A673 (cell line): ENCODE measurements around the gene METRNL. TPM values are rescaled to one million over a fixed set of nuclear protein-coding genes. Genes with fewer than 3 reads are reported as not detected.

Experiments
- BruUV-seq: library from RNA; stranded (reverse); fragments of 400-500 nt; replicated peaks from 2 replicates; lab custom pipeline; 2021; lab: Mats Ljungman, UMichigan
- CTCF ChIA-PET: fragments of 300-600 bp; sonication (Branson Sonifier 250); formaldehyde crosslinking; loops from one replicate; lab custom pipeline; 2022; ENCODE audit warnings: antibody characterized with exemption; lab: Charles Lee
- POLR2A ChIA-PET: fragments of 300-600 bp; sonication (Branson Sonifier 250); formaldehyde crosslinking; loops from one replicate; lab custom pipeline; 2022; ENCODE audit warnings: antibody characterized with exemption; ENCODE audit not compliant: low non-redundant PET; lab: Charles Lee
- DNase-seq: peaks from one replicate; pipeline ENCODE4 v3.0.0-alpha.2; 2015; ENCODE audit warnings: low spot score
- H3K27ac ChIP-seq: fragments of 200-600 bp; sonication (generic); 2 replicates; pipeline ENCODE4 v1.5.1; 2016; ENCODE audit warnings: mixed run types, low read depth, mild to moderate bottlenecking, mixed read lengths, antibody characterized with exemption, low read length; ENCODE audit not compliant: poor library complexity, severe bottlenecking
- H3K27me3 ChIP-seq: fragments of 200-600 bp; sonication (generic); replicated peaks from 2 replicates; pipeline ENCODE4 v1.6.1; 2017; ENCODE audit warnings: mixed run types, low read depth, mild to moderate bottlenecking, mixed read lengths, antibody characterized with exemption, low read length; ENCODE audit not compliant: insufficient read depth, poor library complexity
- H3K36me3 ChIP-seq: fragments of 200-600 bp; sonication (generic); 2 replicates; pipeline ENCODE4 v1.6.1; 2016; ENCODE audit warnings: mixed run types, mild to moderate bottlenecking, mixed read lengths, antibody characterized with exemption, low read length; ENCODE audit not compliant: insufficient read depth, poor library complexity, severe bottlenecking
- H3K4me1 ChIP-seq: fragments of 200-600 bp; sonication (generic); 2 replicates; pipeline ENCODE4 v1.6.1; 2017; ENCODE audit warnings: mixed run types, mild to moderate bottlenecking, mixed read lengths, antibody characterized with exemption, low read length; ENCODE audit not compliant: insufficient read depth, poor library complexity, severe bottlenecking
- H3K4me3 ChIP-seq: fragments of 200-600 bp; sonication (generic); 2 replicates; pipeline ENCODE4 v1.5.1; 2016; ENCODE audit warnings: low read depth, mixed run types, mild to moderate bottlenecking, mixed read lengths, low read length; ENCODE audit not compliant: poor library complexity, severe bottlenecking
- H3K9me3 ChIP-seq: fragments of 200-600 bp; sonication (generic); 2 replicates; pipeline ENCODE4 v1.6.1; 2016; ENCODE audit warnings: mixed run types, low read depth, mild to moderate bottlenecking, mixed read lengths, antibody characterized with exemption, low read length; ENCODE audit not compliant: poor library complexity, severe bottlenecking
- EZH2 ChIP-seq: fragments of 200-600 bp; sonication (generic); IDR thresholded peaks from 2 replicates; pipeline ENCODE4 v1.6.1; 2017; ENCODE audit warnings: borderline replicate concordance, low read depth, mild to moderate bottlenecking, mixed read lengths, antibody characterized with exemption, low read length; ENCODE audit not compliant: poor library complexity, severe bottlenecking
- intact Hi-C: fragments of 100-400 bp; cut with micrococcal nuclease; formaldehyde crosslinking; loops from one replicate; pipeline ENCODE4 v1.10.0; 2022; ENCODE audit not compliant: unreplicated experiment
- total RNA-seq: library from RNA; stranded (reverse); gene quantifications from 2 replicates; pipeline ENCODE4 v1.2.3, GENCODE V29; 2021
- TF ChIP-seq, protein P1 (sequence below): fragments of 300-800, 200-600 bp; sonication (generic); conservative IDR thresholded peaks from 2 replicates; pipeline ENCODE4 v1.5.1; 2017; ENCODE audit warnings: low read depth, mild to moderate bottlenecking, antibody characterized with exemption, low read length, moderate library complexity, mixed read lengths

Gene METRNL
- total RNA-seq, 1 experiment from 2014 or later, result 16.5 TPM

DNA sequence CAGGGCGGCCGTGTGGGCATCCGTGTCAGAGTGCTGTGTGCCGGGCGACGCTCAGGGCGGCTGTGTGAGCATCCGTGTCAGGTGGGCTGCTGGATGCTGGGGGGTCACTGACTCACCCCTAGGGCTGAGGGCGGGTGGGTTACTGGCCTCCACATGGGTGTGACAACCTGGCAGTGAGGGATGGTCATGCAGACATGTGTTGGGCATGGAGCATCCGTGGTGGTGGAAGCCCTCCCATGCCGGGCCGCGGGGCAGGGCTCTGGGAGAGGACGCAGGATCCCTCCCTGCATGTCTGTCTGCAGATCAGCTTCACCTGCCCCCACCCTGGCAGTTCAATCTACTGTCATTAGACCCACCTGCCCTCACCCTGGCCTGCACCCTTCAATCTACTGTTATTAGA lies 56.3 kb downstream of the METRNL start:
- CTCF ChIA-PET, result no interaction called here

DNA sequence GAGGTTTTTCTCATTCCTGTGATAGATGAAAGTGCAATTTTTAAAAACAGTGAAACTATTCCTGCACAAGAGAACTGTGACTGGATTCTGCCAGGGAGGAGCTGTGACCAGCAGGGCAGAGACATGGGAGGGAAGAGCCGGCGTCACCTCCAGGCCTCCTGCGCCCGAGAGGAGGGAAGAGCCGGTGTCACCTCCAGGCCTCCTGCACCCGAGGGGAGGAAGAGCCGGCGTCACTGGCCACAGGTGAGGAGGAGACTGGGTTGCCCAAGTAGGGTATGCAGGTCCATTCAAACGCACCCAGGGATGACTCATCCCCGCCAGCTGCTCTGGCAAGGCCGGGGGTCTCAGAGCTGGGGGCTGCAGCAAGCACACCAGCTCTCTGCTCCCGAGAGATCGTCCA lies 56.7 kb downstream of the METRNL start:
- Histone ChIP-seq H3K4me3 (no peak overlapping the region), H3K27ac (no peak overlapping the region), H3K36me3 (no peaks in the 10 kb centered on the region), H3K4me1 (no peaks in the 10 kb centered on the region), H3K9me3 (no peaks in the 10 kb centered on the region), H3K27me3 (no peaks in the 10 kb centered on the region)
- no TSS peak for BruUV-seq
- DNase-seq, result no peak
- TF ChIP-seq, protein P1, sequence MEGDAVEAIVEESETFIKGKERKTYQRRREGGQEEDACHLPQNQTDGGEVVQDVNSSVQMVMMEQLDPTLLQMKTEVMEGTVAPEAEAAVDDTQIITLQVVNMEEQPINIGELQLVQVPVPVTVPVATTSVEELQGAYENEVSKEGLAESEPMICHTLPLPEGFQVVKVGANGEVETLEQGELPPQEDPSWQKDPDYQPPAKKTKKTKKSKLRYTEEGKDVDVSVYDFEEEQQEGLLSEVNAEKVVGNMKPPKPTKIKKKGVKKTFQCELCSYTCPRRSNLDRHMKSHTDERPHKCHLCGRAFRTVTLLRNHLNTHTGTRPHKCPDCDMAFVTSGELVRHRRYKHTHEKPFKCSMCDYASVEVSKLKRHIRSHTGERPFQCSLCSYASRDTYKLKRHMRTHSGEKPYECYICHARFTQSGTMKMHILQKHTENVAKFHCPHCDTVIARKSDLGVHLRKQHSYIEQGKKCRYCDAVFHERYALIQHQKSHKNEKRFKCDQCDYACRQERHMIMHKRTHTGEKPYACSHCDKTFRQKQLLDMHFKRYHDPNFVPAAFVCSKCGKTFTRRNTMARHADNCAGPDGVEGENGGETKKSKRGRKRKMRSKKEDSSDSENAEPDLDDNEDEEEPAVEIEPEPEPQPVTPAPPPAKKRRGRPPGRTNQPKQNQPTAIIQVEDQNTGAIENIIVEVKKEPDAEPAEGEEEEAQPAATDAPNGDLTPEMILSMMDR, result no peak
- no peak for TF ChIP-seq EZH2
- POLR2A ChIA-PET, result no interaction called here
- CTCF ChIA-PET, result no interaction called here
- intact Hi-C loops, result no loop called here

More for the DNA sequence above, 56.3 kb downstream of the METRNL start:
- BruUV-seq, result no TSS peak
- no peaks in the 10 kb centered on the region for H3K36me3 ChIP-seq
- no peak for TF ChIP-seq EZH2
- TF ChIP-seq, protein P1, result no peak
- no peak overlapping the region for H3K4me3 ChIP-seq
- no peaks in the 10 kb centered on the region for H3K9me3 ChIP-seq
- no peak for DNase-seq
- POLR2A ChIA-PET, result no interaction called here
- intact Hi-C loops, result no loop called here
- no peaks in the 10 kb centered on the region for H3K4me1 ChIP-seq
- H3K27me3 ChIP-seq, result no peaks in the 10 kb centered on the region
- no peak overlapping the region for H3K27ac ChIP-seq

DNA sequence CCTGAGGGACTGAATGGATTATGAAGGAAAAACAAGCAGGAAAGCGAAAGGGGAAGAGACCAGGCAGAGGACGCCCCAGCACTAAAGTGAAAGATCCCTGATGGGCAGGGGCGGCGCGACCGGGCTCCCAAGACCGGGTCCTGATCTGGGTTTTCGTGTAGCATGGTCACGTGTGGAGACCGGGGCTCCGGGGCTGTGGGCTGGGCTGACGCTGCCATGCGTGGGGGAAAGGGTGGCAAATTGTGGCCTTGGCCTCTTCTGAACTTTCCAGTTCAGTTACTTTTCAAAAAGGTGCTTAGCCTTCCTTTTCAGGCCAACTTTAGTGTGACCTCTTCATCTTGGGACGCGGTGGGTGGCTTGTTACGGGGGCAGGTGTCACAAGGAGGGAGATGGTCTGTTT lies 57.5 kb downstream of the METRNL start:
- ChIA-PET POLR2A (no interaction called here), CTCF (no interaction called here)
- DNase-seq, result no peak
- Histone ChIP-seq H3K27me3 (no peaks in the 10 kb centered on the region), H3K27ac (no peak overlapping the region), H3K4me1 (no peaks in the 10 kb centered on the region), H3K36me3 (no peaks in the 10 kb centered on the region), H3K4me3 (no peak overlapping the region), H3K9me3 (peaks cover under 1% of the 10 kb centered on the region)
- no TSS peak for BruUV-seq
- TF ChIP-seq, protein P1, result no peak
- TF ChIP-seq EZH2, result no peak
- intact Hi-C loops, result no loop called here
